A673 (cell line): ENCODE data around the gene CGB3. TPM values are rescaled to one million over a fixed set of nuclear protein-coding genes. Genes with fewer than 3 reads are reported as not detected.

Experiments used
- BruUV-seq: library from RNA; stranded (reverse); fragments of 400-500 nt; replicated peaks from 2 replicates; lab custom pipeline; 2021; lab: Mats Ljungman, UMichigan
- CTCF ChIA-PET: fragments of 300-600 bp; sonication (Branson Sonifier 250); formaldehyde crosslinking; loops from one replicate; lab custom pipeline; 2022; ENCODE audit warnings: antibody characterized with exemption; lab: Charles Lee
- POLR2A ChIA-PET: fragments of 300-600 bp; sonication (Branson Sonifier 250); formaldehyde crosslinking; loops from one replicate; lab custom pipeline; 2022; ENCODE audit warnings: antibody characterized with exemption; ENCODE audit not compliant: low non-redundant PET; lab: Charles Lee
- DNase-seq: peaks from one replicate; pipeline ENCODE4 v3.0.0-alpha.2; 2015; ENCODE audit warnings: low spot score
- H3K27ac ChIP-seq: fragments of 200-600 bp; sonication (generic); 2 replicates; pipeline ENCODE4 v1.5.1; 2016; ENCODE audit warnings: mixed run types, low read depth, mild to moderate bottlenecking, mixed read lengths, antibody characterized with exemption, low read length; ENCODE audit not compliant: poor library complexity, severe bottlenecking
- H3K27me3 ChIP-seq: fragments of 200-600 bp; sonication (generic); replicated peaks from 2 replicates; pipeline ENCODE4 v1.6.1; 2017; ENCODE audit warnings: mixed run types, low read depth, mild to moderate bottlenecking, mixed read lengths, antibody characterized with exemption, low read length; ENCODE audit not compliant: insufficient read depth, poor library complexity
- H3K36me3 ChIP-seq: fragments of 200-600 bp; sonication (generic); 2 replicates; pipeline ENCODE4 v1.6.1; 2016; ENCODE audit warnings: mixed run types, mild to moderate bottlenecking, mixed read lengths, antibody characterized with exemption, low read length; ENCODE audit not compliant: insufficient read depth, poor library complexity, severe bottlenecking
- H3K4me1 ChIP-seq: fragments of 200-600 bp; sonication (generic); 2 replicates; pipeline ENCODE4 v1.6.1; 2017; ENCODE audit warnings: mixed run types, mild to moderate bottlenecking, mixed read lengths, antibody characterized with exemption, low read length; ENCODE audit not compliant: insufficient read depth, poor library complexity, severe bottlenecking
- H3K4me3 ChIP-seq: fragments of 200-600 bp; sonication (generic); 2 replicates; pipeline ENCODE4 v1.5.1; 2016; ENCODE audit warnings: low read depth, mixed run types, mild to moderate bottlenecking, mixed read lengths, low read length; ENCODE audit not compliant: poor library complexity, severe bottlenecking
- H3K9me3 ChIP-seq: fragments of 200-600 bp; sonication (generic); 2 replicates; pipeline ENCODE4 v1.6.1; 2016; ENCODE audit warnings: mixed run types, low read depth, mild to moderate bottlenecking, mixed read lengths, antibody characterized with exemption, low read length; ENCODE audit not compliant: poor library complexity, severe bottlenecking
- EZH2 ChIP-seq: fragments of 200-600 bp; sonication (generic); IDR thresholded peaks from 2 replicates; pipeline ENCODE4 v1.6.1; 2017; ENCODE audit warnings: borderline replicate concordance, low read depth, mild to moderate bottlenecking, mixed read lengths, antibody characterized with exemption, low read length; ENCODE audit not compliant: poor library complexity, severe bottlenecking
- intact Hi-C: fragments of 100-400 bp; cut with micrococcal nuclease; formaldehyde crosslinking; loops from one replicate; pipeline ENCODE4 v1.10.0; 2022; ENCODE audit not compliant: unreplicated experiment
- total RNA-seq: library from RNA; stranded (reverse); gene quantifications from 2 replicates; pipeline ENCODE4 v1.2.3, GENCODE V29; 2021
- TF ChIP-seq, protein P1 (sequence below): fragments of 300-800, 200-600 bp; sonication (generic); conservative IDR thresholded peaks from 2 replicates; pipeline ENCODE4 v1.5.1; 2017; ENCODE audit warnings: low read depth, mild to moderate bottlenecking, antibody characterized with exemption, low read length, moderate library complexity, mixed read lengths

CGB3 gene
- total RNA-seq, 1 experiment from 2014 or later, result not detected

DNA sequence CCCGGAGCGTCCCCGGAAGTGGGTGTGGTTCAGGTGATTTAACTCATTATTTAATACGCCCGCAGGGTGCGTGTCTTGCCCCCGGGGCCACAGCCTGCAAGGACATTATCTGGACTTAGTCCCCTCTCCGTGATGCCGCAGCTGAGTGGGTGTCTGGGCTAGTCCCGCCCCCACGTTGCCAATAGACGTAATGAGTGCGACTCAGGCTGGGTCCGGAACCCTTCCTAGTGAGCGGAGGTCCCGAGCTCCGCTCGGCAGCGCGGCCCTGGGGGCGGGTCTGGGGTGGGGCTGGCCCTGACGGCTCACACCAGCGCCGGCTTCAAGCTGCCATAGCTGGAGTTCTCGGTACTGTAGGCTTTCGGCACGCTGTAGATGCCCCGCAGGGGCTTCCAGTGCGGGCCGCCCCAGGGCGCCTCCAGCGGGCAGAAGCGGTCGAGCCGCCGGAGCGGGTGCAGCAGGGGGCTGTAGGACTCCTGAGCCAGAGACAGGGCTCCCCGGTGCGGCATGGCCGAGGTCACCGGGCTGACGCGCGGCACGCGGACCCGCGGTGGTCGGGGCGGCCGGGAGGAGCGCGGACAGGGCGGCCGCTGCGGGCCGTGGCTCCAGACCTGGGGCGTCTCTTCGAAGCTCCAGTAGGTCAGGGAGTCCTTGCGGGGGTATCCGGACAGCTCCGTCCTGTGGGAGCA, 6.3 kb downstream of the CGB3 start:
- ChIA-PET CTCF (interaction anchor here (0.6 to 0.9 kb wide), 2 partner anchors 18 to 47 kb away, joined by 3 read pairs; no protein-coding TSS in a partner anchor), POLR2A (no interaction called here)
- H3K27me3 ChIP-seq, result no peaks in the 10 kb centered on the region
- no TSS peak for BruUV-seq
- H3K4me1 ChIP-seq, result peaks cover 15% of the 10 kb centered on the region
- no peaks in the 10 kb centered on the region for H3K9me3 ChIP-seq
- H3K36me3 ChIP-seq, result peaks cover 10% of the 10 kb centered on the region
- H3K4me3 ChIP-seq, result peak overlapping the region; percentile 49
- no peak for TF ChIP-seq EZH2
- TF ChIP-seq, protein P1, sequence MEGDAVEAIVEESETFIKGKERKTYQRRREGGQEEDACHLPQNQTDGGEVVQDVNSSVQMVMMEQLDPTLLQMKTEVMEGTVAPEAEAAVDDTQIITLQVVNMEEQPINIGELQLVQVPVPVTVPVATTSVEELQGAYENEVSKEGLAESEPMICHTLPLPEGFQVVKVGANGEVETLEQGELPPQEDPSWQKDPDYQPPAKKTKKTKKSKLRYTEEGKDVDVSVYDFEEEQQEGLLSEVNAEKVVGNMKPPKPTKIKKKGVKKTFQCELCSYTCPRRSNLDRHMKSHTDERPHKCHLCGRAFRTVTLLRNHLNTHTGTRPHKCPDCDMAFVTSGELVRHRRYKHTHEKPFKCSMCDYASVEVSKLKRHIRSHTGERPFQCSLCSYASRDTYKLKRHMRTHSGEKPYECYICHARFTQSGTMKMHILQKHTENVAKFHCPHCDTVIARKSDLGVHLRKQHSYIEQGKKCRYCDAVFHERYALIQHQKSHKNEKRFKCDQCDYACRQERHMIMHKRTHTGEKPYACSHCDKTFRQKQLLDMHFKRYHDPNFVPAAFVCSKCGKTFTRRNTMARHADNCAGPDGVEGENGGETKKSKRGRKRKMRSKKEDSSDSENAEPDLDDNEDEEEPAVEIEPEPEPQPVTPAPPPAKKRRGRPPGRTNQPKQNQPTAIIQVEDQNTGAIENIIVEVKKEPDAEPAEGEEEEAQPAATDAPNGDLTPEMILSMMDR, result peak; percentile 62
- peak; percentile 85 for DNase-seq
- no peak overlapping the region for H3K27ac ChIP-seq
- intact Hi-C loops, result no loop called here

DNA sequence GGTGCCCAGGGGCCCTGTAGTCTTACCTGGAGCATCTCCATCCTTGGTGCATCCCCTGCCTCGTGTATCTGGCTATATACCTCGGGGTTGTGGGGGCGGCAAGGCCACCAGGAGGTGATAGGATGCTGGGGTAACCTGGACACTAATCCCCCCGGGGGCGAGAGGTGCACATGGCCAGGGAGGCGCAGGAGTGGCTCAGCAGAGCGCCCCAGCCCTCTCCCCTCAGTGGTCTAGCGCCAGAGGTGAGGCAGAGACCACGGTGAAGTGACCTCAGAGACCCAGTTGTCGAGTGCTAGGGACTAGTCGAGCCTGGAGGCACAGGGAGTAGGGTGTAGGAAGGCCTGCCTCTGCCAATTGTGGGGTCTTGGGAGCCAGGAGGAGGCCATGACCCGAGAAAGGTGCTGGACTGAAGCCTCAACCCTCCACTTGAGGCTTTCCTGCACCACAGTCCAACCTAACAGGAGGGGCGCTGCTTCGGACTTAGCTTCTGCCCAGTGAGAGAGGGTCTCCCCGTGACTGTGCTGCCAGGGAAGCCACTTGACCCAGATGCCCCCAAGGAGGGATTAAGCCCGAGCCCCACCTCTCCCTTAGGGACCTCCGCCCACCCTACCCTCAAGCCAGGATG, 7.0 kb downstream of the CGB3 start, which contains the start of gene LHB:
LHB (minus strand) TSS at position 51 of the 625 bp plus-strand sequence; CDS start at position 41, 10 bp downstream.
- BruUV-seq, result no TSS peak

DNA sequence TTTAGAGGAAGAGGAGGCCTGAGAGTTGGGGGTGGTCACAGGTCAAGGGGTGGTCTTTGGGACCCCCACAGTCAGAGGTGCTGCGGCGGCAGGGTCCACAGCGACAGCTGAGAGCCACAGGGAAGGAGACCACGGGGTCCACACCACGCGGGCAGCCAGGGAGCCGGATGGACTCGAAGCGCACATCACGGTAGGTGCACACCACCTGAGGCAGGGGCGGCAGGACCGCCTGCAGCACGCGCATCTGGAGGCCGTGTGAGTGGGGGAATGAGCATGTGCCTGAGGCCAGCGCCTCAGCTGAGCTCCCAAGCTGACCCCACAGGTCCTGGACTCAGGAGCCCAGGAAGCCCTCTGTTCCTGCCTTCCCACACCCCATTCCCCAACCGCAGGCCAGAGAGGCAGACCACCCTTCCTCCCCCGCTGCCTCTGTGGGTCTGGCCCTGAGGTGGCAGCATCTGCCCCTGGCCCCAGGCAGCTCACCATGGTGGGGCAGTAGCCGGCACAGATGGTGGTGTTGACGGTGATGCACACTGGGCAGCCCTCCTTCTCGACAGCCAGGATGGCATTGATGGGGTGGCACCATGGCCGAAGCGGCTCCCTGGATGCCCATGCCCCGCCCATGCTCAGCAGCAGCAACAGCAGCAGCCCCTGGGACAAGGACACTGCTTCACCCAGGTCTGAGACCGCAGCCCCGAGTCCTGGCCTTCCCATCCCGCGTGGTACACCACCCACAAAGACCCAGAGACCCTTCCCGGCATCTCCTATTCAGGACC, 7.9 kb downstream of the CGB3 start:
- Histone ChIP-seq H3K9me3 (no peaks in the 10 kb centered on the region), H3K4me3 (no peak overlapping the region), H3K27me3 (no peaks in the 10 kb centered on the region), H3K36me3 (peaks cover 18% of the 10 kb centered on the region), H3K27ac (no peak overlapping the region), H3K4me1 (peaks cover 15% of the 10 kb centered on the region)
- no peak for DNase-seq
- intact Hi-C loops, result no loop called here
- ChIA-PET CTCF (no interaction called here), POLR2A (no interaction called here)
- TF ChIP-seq EZH2, result no peak
- TF ChIP-seq, protein P1, result no peak
- BruUV-seq, result no TSS peak

More for the DNA sequence above, 7.0 kb downstream of the CGB3 start, which contains the start of gene LHB:
- Histone ChIP-seq H3K27me3 (no peaks in the 10 kb centered on the region), H3K36me3 (peaks cover 10% of the 10 kb centered on the region), H3K4me1 (peaks cover 15% of the 10 kb centered on the region), H3K27ac (no peak within 1 kb of the TSS), H3K4me3 (peak within 1 kb of the TSS; percentile 49), H3K9me3 (no peaks in the 10 kb centered on the region)
- ChIA-PET CTCF (interaction anchor here (0.6 to 0.9 kb wide), 2 partner anchors 17 to 47 kb away, joined by 3 read pairs; no protein-coding TSS in a partner anchor), POLR2A (no interaction called here)
- intact Hi-C loops, result no loop called here
- no peak for DNase-seq
- TF ChIP-seq, protein P1, result no peak
- no peak for TF ChIP-seq EZH2
